HG03469 (cell line): ENCODE measurements around the gene LDB2.

ENCODE experiments used
- ATAC-seq: cut with Tn5 transposase; IDR thresholded peaks from one replicate; pipeline ENCODE4 v1.9.1; 2021; ENCODE audit warnings: mild to moderate bottlenecking, moderate library complexity, moderate number of reproducible peaks; ENCODE audit not compliant: unreplicated experiment

Gene LDB2

DNA sequence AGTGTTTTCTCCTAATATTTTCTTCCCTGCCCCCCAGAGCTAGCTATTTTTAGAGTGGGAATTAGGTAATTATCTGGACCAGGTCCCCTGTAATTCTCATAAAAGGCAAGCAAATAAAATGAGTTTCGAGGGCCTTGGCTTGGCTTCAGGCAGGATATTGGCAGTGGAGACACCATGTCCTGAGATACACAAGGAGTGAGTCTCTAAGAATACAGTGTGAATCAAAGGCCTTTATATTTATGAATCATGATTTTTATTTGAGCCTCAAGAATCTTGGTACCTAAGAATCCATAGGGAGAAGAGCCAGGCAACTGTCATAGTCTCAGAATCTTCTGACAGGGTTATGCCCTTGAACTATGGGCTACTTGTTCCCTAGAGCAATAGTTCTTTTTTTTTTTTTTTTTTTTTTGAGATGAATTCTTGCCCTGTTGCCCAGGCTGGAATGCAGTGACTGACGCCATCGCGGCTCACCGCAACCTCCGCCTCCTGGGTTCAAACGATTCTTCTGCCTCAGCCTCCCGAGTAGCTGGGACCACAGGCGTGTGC lies 205.4 kb downstream of the LDB2 start:
- ATAC-seq: no peak

- no peak for ATAC-seq
These were observed 205.9 kb downstream of the LDB2 start for GRCh38 chr4:16692524-16692923.

GRCh38 chr4:16692046-16692445 lies 206.4 kb downstream of the LDB2 start:
- no peak for ATAC-seq

GRCh38 chr4:16691450-16691849 lies 207.0 kb downstream of the LDB2 start:
- no peak for ATAC-seq

DNA sequence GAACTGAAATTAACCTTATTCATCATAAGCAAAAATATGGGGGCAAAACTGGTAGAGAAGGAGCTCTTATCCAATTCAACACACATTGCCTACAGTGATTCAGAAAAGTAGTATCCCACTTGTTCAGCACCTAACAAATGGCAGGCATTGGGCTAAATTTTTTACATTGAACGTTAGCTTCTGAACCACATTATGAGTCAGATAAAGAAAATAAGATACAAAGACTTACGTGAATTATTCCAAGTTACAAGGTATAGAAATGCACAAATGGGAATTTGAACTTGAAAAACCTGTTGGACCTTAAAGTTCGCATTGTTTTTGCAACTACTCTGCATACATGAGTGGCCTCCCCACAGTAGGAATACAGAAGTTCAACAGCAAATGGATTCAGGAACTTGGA lies 210.6 kb downstream of the LDB2 start:
- no peak for ATAC-seq

GRCh38 chr4:16687011-16687410 lies 211.4 kb downstream of the LDB2 start:
- ATAC-seq: no peak

DNA sequence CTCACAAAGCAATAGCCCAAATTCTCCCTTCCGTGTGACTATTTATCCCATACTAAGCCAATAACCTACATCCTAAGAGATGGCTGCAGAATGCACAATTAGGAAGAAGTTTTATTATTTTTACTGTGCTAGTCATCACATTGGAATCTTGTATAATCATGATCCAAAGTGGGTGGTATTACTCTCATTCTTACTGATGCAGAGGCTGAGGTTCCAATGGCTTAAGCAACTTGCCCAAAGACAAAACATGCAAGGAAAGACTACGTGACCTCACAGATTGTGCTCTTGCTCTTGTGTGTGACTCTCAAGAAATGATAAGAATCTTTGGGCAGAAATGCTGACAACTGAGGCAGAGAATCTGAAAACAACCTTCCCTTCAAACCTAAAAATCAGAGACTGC lies 212.2 kb downstream of the LDB2 start:
- no peak for ATAC-seq

GRCh38 chr4:16685536-16685935 lies 212.9 kb downstream of the LDB2 start:
- no peak for ATAC-seq

GRCh38 chr4:16684935-16685334 lies 213.5 kb downstream of the LDB2 start:
- no peak for ATAC-seq

DNA sequence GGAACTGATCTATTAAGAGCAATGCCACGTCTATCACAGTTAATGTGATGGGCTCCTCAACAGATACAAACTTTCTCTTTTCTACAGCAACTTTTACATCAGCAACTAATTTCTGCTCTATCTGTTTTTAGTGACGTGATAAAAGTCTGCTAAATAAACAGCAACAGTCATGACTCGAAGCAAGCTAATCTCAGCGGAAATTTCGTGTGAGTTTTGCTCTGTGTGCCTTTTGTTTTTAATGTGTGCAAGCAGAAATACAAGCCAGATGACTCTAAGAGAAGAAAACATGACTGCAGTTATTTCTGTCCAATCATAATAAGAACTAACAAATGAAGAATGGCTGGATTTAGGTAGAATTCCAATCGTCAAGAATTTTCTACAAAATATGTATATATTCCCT lies 214.3 kb downstream of the LDB2 start:
- ATAC-seq: no peak

DNA sequence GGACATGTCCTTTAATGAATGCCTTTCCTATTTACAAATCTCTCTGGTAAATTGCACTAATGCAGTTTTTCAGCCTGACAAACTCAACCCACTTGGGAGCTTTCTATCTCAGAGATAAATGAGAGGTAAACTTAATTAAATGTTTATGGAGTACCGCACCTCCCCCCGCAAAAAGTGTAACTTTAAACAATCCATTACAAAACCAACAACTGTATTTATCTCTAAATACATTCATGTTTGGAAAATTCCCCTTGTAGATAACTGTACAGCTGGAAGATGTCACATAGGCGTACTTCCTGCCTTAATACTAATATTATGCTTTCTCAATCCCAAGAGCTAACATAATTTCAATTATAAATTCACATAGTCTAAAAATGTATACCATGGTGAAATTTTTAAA lies 215.5 kb downstream of the LDB2 start:
- ATAC-seq: no peak

DNA sequence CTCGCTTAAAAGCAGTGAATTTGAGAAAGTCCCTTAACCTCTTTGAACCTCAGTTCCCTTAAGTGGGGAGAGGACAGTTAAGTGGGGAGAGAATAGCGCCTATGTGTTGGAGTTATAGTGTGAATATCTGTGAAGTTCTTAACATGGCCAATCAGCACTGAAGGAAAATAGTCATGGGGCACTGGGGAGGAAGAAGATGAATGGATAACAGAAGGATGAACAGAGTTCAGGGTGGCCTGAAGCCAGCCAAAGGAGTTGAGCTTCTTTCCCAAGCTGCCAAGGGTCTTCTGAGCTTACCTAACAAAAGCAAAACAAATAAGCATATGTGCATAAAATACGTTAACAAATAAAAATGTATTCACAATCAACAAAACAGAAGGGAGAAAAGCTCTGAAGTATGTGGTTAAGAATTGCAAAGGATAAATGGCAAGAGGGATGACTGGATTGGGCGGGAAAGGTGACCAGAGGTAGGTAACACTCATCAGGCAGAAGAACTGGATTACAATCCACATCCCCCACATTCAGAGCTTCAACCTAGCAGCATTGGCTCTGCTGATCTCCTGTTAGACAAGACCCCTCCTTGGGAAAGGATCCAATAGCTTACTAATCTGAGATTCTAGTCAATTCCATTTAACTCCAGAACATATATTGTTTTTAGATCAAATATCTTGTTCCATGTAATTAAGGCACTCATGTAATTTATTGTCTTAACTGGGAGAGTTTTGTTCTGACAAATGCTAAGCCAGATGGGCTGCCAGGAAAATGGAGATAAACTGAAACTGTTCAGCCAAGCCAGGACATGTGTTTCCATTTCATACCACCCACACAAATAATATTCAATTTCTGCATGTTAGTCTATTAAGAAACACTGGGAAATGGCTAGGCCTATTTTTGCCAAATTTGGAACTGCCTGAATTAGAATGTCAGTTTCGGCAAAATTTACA lies 221.2 kb downstream of the LDB2 start:
- no peak for ATAC-seq

DNA sequence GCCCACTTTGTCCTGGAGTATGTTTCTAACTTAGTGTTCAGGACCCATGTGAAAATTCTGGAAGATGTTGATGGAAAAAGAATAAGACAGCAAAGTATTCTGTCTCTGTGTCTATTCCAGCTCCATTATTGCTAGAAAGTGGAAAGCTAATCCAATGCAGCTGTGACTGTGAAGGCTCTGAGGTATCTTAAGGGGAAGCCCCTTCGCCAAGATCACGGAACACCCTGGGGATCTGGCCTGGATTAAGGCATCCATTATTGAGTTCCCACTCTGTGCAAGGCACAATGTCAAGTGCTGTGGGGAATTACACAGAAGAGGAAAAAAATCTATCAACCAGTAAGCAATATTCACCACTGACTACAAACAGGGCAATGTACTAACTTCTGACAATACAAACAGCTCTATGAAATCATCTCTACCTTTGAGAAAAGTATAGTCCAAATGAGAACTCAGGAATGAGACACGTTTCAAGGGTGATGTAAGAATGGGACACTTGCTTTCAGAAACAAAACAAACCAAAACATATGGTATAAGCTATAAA lies 222.1 kb downstream of the LDB2 start:
- no peak for ATAC-seq

- no peak for ATAC-seq
These were observed 224.4 kb downstream of the LDB2 start for GRCh38 chr4:16674082-16674481.

GRCh38 chr4:16672421-16672820 lies 226.0 kb downstream of the LDB2 start:
- no peak for ATAC-seq

- no peak for ATAC-seq
These were observed 226.7 kb downstream of the LDB2 start for GRCh38 chr4:16671741-16672140.

GRCh38 chr4:16670727-16671126 lies 227.7 kb downstream of the LDB2 start:
- no peak for ATAC-seq

DNA sequence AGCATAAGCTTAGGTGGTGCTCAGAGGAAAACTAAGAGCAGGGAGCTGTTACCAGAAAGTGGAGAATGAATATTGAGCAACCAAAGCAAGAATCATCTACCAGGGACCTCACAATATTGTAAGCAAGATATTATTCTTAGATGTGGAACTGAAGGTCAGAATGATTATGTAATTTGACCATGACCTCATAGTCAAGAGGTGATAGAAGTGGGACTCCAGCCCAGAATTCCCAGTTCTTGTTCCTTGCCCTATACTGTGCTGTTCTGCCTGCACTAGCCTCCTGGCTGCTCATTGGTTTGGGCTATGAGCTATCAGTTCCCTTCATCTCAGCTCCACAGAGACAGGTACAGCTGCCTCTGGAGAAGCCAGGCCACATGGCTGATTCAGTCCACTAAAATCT lies 229.4 kb downstream of the LDB2 start:
- no peak for ATAC-seq

DNA sequence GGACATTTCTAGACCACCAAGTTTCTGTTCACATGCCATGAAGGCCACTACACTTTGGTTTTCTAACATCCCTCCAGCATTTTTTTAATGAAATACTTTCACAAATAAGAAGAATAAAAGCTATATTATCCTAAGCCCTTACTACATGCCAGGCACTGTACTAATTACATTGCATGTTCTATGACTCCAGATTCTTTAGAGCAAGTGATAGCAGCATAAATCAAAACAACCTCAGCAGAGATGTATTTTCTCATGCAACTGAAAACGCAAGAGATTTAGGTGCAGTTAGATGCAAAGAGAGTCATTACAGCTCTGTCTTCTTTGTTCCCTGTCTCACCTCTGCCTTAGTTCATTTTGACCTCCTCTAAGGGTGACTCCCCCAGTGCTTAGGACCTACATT lies 230.0 kb downstream of the LDB2 start:
- ATAC-seq: no peak

GRCh38 chr4:16667464-16667863 lies 231.0 kb downstream of the LDB2 start:
- no peak for ATAC-seq

GRCh38 chr4:16665942-16666551 lies 232.4 kb downstream of the LDB2 start:
- ATAC-seq: no peak

GRCh38 chr4:16663732-16664131 lies 234.7 kb downstream of the LDB2 start:
- no peak for ATAC-seq
